Measurements from ENCODE around the gene HCFC2.
"Not testable (repeated sequence)": the region's sequence is repeated elsewhere in the genome, so short reads cannot be mapped to it uniquely, and the experiment has no call there.

Gene HCFC2

DNA sequence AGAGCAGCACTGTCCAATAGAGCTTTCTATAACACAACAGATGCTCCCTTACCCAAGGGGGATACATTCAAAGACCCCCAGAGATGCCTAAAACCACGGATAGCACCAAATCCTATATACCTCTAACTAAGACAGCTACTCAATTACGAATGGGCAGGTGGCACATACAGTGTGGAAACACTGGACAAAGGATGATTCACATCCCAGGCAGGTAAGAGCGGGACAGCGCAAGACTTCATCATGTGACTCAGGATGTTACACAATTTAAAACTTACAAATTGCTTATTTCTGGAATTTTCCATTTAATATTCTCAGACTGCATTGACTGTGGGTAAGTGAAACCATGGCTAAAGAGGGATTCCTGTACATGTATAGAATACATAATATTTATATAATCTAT, 5.5 kb upstream of the HCFC2 start:
- DNase-seq: no peak

DNA sequence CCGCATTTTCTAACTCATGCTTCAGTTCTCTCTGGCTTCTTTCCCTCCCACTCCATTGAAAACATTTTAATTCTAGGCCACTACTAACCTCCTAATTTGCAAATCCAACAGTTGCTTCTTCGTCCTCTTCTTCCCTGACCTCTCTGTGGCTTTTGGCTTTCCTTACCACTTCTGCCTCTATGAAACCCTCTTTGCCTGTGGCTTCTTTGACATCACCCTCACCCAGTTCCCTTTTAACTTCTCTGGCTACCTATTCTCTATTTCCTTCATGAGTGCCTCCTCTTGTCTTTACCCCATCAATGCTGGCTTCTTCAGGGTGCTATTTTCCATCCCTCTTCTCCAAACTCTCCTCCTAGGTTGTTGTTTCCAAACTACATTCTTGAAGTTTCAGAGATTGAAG, 4.4 kb upstream of the HCFC2 start:
- DNase-seq: no peak

DNA sequence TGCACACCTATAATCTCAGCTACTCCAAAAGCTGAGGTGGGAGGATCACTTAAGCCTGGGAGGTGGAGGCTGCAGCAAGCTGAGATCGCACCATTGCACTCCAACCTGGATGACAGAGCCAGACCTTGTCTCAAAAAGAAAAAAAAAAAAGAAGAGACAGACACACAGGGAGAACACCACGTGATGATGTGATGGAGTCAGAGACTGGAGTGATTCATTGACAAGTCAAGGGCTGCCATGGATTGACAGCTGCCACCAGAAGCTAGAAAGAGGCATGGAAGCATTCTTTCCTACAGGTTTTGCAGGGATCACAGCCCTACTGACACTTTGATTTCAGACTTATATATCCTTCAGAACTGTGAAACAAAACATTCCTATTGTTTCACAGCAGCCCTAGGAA, 3.5 kb upstream of the HCFC2 start:
- no peak for DNase-seq

DNA sequence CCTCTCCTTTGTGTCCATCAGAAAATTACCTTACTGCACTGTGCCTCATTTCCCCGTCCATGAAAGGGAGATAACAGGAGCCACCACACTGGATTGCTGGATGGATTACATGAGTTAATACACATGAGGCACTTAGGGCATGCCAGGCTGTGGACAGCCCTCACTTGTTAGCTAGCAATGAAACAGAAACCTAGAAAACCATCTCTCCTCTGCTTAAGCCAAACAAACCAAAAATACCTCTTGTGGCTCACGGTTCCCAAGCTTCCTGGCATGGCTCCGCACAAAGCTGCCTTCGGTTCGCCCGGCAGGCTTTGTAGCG, 660 bp upstream of the HCFC2 start:
- no peak for DNase-seq

DNA sequence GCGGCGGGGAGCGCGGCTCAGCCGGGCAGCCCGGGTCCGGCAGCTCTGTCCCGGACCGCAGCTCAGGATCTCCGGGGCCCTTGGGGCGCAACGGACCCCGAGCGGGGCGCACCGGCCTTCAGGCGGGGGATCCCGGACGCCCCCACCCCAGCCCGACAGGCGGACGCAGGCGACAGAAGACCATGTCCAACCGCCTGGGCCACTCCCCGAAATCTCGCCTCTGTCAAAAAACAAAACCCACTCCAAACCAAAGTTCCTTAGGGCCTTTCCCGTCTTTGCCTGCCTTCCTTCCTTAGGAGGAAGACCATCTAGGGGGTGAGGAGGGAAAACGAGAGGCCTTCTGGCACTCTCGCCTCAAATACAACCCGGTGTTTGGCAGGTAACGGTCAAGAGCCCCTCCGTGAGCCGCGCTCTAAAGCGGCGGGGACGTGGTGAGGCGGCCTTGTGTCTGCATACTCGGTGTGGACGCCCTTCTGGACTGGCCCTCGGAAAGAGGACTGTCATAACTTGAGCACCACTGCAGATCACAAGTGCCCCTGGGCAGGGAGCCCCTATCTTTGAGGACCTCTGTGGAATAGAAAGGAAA, 604 bp downstream of the HCFC2 start:
- DNase-seq: no peak

DNA sequence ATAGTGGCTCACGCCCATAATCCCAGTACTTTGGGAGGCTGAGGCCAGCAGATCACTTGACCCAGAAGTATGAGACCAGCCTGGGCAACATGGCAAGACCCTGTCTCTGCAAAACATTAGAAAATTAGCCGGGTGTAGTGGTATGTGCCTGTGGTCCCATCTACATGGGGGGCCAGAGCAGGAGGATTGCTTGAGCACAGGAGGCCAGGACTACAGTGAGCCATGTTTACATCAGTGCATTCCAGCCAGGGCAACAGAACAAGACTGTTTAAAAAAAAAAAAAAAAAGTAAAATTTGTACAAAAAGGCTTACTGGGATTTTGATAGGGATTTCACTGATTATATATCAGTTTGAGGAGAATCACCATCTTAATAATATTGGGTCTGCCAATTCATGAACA, 7.8 kb downstream of the HCFC2 start:
- no peak for DNase-seq

DNA sequence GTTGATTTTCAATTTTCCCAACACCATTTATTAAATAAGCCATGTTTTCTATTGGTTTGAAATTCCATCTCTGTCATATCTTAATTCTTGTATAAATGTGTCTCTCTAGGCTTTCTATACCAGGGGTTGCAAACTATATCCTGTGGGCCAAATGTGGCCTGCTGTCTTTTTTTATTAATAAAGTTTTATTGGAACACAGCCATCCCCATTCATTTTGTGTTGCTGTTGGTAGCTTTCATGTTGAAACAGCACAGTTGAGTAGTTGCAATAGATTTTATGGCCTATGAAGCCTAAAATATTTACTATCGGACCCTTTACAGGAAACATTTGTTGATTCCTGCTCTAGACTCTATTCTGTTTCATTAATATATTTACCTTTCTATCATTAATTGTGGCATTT, 9.4 kb downstream of the HCFC2 start:
- no peak for DNase-seq

DNA sequence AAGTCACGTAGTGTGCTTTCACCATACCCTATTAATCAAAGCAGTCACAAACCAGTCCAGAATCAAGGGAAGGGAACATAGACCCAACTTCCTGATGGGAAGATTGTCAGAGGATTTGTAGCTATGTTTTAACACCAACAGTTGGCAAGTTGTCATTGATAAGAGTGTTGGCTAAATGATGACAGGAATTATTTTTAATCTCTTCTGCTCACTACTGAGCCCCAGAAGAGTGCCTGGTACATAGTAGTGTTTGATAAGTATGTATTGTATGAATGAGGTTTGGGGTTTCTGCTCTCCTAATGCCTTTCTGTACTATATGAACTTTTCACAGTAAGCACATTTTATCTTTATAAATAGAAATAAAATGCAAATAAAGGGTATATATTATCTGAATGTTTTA, 14.7 kb downstream of the HCFC2 start:
- no peak for DNase-seq

DNA sequence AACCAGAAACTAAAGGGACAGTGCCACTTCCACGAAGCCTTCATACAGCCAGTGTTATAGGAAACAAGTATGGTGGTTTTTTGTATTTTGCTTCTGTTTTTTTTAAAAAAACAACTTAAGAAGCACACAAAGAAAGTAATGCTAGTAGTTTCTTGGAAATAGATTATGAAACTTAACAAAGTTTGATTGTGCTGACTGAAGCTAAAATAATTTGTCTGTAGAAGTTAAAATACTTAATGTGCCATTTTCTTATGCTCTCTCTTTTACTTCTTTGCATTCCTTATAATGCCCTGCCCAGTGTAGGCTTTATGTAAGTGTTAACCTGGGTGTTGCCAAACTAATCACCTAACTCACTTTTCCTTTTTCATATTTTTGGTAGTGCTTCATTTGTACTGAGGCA, 16.4 kb downstream of the HCFC2 start:
- DNase-seq: no peak

DNA sequence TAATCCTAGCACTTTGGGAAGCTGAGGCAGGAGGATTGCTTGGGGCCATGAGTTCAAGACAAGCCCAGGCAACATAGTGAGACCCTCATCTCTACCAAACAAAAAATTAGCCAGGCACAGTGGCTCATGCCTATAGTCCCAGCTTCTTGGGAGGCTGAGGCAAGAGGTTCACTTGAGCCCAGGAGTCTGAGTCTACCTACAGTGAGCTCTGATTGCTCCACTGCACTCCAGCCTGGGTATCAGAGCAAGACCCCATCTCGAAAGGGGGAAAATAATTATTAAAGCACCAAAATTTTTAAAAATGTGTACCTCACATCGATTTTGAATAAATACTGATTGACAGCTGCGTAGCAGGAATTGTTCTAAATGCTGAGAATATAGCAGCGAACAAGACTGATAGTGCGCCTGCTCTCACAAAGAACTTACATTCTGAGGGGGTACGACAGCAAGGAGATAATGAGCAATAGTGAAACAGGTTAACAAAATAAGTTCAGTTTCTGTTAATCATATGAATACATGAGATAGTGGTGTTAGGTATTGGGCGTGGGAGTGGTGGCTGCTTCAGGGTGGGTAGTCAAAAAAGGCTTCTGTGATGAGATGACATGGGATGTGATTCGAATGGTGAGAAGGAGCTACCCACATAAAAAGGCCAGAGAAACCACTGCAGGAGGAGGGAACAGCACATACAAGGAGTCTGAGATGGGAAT, 19.6 kb downstream of the HCFC2 start:
- no peak for DNase-seq

DNA sequence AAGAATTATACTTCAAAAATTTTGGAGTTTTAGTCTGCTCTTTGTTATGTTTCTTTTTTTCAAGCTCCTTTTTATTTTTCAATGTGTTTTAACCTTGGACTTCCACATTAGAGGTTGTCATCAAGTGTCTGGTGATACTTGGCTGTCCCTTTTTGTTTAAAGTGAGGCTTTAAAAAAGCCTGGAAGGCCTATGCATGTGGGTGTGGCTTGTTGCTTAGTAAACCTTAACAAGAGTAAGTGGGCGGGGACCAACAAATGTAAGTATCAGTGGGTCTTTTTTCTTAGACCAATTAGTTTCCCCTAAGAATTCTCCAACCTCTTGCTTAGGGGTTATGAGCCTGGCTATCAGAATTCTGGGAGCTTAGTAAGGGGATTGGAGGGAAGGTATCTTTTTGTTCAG, 26.4 kb downstream of the HCFC2 start:
- DNase-seq: no peak

DNA sequence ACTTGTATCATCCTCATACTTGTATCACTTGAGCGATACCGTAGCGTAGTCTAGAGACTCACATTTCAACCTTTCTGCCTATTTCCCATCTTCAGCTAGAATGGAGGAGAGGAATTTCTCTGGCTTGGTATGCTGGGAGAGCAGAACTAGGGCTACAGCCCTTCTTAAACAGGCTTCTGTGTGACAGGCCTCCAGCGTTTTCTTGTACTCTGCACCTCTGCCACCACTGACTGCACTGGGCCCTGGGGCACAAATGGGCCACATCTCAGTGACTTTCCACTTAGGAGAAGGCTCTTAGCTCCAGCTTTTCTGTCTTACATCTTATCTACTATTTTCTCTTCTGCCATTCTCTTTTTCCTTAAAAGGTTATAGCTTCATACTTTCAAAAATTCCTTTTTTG, 26.8 kb downstream of the HCFC2 start:
- DNase-seq: no peak

DNA sequence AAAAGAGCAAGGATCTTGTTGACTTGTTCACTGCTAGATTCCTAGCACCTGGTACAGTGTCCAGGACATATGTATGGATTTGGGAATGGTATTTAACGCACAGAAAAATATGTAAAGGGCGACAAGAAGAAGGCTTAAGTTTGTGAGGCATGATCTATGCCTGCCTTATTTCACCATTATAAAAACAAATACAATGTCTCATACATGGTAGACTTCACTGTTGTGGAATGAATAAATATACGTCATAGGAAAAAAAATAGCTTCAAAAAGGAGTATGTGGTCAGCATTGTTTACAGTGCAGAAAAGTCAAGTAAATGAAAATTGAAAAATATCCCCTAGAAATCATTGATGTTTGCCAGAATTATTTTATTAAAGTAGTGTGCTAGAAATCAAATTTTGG, 30.0 kb downstream of the HCFC2 start:
- no peak for DNase-seq

DNA sequence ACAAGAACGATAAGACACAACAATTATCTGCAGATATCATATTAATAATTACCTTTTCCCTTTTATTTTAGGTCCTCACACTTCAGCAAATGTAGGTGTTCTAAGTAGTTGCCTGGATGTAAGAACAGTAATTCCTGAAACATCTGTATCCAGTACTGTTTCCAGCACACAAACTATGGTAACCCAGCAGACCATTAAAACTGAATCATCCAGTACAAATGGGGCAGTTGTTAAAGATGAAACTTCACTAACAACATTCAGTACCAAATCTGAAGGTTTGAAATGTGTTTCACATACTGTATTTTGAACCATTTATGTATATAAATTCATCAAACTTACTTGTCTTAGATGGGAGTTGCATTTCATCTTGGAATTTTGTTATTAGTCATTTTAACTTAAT, 31.0 kb downstream of the HCFC2 start:
- DNase-seq: no peak

DNA sequence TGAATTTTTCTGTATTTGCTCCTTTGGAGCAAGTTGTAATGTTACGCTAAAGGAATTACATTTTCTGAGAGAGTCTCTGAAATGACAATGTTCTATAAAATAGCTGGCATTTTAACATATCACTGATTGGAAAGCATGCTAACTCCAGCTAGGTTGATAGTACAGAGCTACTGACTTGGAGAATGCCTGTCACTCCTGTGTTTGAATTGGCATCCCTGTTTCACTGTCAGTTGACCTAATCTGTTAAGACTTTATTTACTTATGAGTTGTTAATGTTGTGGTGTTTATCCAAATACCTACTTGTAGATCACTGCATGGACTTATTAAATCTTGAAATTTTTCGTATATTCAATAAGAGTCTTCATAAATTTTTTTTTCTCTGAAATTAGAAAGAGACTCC, 33.6 kb downstream of the HCFC2 start:
- DNase-seq: no peak

DNA sequence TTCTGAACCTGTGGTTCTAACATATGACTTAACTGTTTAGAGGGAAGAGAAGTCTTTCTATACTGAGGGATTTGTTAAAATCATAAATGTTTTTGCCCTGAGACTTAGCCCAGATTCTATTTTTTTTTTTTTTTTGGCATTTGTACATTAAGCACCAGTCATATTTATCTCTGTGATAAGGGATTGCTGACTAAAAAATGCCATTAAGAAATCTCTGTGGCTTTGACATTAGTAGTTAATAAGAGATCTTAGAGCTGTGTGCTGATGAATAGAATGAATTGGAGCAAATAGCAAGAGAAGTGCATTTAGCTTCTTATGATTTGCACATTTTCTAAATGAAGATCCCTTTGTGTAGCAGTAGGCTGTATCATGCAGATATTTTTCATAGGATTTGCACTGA, 41.1 kb downstream of the HCFC2 start:
- DNase-seq: no peak

DNA sequence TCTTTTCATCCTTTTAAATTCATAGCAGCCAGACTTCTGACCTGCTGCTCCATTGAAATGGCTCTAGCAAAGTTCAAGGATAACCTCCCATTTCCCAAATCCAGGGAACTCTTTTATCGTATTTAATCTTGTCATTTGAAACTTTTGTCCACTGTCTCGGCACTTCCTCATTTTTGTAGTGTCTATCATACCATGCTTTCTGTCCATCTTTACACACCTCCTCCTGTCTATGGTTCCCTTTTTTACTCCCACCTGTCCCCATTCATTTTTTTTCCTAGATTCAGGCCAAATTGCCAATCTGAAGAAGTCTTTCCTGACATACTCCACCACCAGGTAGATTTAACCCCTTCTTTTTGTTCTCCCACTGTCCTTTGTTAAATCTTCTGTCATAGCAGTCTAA, 42.6 kb downstream of the HCFC2 start:
- no peak for DNase-seq

DNA sequence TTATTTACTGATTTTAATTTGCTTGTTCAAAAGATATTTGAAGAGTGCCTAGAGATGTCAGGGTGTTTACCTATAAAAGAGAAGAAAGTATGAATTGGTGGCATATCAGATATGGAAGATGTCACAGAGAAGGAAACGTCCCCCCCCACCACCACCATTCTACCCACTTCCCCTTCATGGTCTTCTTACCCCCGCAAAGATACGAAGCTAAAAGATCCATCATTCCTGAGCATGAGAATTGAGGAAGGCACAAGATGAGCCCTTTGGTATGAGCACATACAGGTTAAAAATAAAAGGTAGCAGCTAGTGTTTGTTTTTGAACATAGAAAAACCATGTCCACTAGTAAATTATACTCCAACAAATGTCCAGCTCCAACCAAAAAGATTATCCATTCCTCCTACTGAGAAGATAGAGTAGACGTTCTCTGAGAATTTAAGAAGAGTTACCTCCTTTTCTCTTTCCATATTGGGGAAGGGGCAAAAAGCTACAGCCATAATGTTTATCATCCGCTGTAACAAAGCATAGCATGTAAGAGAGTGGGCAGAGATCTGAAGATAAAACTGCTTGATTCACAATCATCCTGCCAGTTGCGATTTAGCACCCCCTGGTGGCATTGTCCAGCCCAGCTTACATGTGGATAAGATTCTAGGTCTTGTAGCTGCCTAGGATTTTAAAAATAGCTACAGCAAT, 44.6 kb downstream of the HCFC2 start:
- DNase-seq: peak; percentile 71

DNA sequence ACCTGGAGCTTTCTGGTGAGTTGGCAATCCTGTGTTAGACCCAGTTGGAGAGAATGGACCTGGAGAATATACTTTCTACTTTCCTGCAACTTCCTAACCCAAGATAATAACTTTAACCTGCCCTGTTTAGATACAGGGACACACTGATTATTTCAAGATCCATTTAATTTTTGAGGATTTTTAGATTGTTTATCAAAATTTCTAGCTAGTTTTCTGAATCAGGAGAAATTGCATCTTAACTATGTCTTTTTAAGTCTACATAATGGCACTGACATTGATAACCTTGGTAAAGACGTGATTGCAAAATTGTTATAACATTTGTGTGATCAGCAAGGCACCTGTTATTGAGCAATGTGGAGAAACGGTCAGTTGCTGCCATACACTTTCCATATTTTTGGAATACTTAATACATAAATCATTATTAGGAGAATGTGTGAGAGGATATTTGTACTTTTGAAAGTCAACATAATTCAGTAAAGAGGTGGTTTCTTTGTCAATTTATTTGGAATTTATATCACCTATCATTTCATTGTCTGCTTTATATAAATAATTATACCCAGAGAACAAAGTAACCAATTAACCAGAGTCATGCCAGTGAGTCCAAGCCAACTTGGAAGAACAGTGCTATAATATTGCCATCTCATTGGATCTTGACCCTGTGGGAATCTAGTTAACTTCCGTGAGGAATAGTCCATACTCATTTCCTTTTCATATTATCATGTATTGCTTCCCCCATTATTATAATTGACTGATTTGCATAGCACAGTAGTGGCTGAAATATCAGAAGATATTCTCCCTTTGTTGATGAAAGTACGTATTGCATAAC, 45.3 kb downstream of the HCFC2 start:
- no peak for DNase-seq

DNA sequence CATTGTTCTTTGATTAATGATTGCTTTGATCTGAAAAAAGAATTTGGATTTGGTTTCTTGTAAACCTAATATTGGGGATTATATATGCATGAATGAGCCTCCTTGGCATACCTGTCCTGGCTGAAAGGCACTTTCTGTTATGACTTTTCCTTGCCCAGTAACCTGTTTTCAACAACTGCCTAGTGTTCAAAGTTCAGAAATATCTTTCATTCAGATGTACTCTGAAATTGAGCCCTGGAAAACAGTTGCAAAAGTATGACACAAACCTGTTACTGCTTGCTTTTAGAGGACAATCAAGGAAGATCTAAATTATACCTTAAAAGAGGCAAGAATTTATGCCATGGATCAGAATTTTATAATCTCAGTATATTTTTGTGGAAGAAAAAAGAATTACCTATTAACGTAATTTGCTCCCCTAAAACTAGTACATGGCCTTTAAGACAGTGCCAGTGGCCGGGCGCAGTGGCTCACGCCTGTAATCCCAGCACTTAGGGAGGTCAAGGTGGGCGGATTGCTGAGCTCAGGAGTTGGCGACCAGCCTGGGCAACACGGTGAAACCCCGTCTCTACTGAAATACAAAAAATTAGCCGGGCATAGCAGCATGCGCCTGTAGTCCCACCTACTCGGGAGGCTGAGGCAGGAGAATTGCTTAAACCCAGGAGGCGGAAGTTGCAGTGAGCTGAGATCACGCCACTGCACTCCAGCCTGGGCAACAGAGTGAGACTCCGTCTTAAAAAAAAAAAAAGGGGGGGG, 50.7 kb downstream of the HCFC2 start:
- DNase-seq: not testable (repeated sequence)

DNA sequence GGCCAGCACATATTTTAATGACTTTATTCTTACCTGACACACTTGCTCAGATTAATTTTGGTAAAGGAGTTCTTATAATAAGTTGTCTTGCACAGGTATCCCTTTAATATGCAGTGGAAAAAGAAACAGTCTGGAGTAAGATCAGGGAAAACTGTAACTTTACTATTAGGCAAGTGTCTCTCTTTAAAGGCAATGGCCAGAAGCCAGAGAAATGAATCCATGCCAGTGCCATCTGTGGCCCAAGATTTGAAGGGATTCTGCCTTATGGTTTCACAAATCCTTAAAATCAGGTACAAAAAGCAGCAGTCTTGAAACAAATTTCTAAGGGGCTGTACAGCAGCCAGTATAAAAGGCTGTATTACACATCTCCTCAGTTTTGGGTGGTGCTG, 51.2 kb downstream of the HCFC2 start:
- no peak for DNase-seq

DNA sequence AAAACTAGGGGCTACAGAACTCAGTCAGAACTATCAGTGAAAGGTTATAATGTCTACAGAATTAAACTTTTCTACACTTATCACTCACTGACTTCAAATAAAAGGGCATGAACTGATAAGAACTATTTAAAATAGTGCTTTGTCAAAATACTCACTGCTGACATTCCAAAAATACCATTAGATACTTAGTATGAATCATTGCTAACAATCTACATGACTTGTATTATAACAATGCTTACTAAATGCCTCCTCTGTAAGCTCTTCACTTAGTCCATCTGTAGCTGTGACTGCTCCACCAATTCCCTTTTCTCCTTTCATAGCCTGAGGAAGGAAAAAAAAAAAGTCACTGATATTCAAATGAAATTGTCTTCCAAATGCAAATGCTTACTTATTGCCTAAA, 56.7 kb downstream of the HCFC2 start:
- DNase-seq: no peak

DNA sequence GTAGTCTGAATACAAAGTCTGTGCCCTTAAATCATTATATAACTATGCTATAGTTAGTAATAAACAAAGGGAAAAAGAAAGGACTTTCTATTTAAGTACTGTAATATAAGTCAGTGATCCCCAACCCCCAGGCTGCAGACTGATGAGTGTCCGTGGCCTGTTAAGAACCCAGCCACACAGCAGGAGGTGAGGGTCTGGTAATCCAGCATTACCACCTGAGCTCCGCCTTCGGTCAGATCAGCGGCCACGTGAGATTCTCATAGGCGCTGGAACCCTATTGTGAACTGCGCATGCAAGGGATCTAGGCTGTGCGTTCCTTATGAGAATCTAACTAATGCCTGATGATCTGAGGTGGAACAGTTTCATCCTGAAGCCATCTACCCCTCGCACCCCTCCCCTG, 58.0 kb downstream of the HCFC2 start:
- no peak for DNase-seq

Data from NCI-H774 (cell line).